Osteocyte (in vitro differentiated cells): ENCODE measurements around the gene CDH4. TPM values are rescaled to one million over a fixed set of nuclear protein-coding genes. Genes with fewer than 3 reads are reported as not detected.

Experiments used
- DNase-seq: peaks from one replicate; pipeline ENCODE4 v3.0.0; 2021; ENCODE audit warnings: mixed read lengths; ENCODE audit not compliant: unreplicated experiment; ENCODE audit errors: extremely low spot score
- H3K27ac Mint-ChIP-seq: one replicate; pipeline ENCODE4 v1.8.0; 2021; ENCODE audit warnings: mild to moderate bottlenecking, mixed read lengths; ENCODE audit not compliant: unreplicated experiment
- H3K27me3 Mint-ChIP-seq: one replicate; pipeline ENCODE4 v1.8.0; 2021; ENCODE audit warnings: mixed read lengths; ENCODE audit not compliant: unreplicated experiment
- H3K36me3 Mint-ChIP-seq: one replicate; pipeline ENCODE4 v1.8.0; 2021; ENCODE audit warnings: mixed read lengths; ENCODE audit not compliant: unreplicated experiment
- H3K4me1 Mint-ChIP-seq: one replicate; pipeline ENCODE4 v1.8.0; 2021; ENCODE audit warnings: mixed read lengths; ENCODE audit not compliant: unreplicated experiment
- H3K4me3 Mint-ChIP-seq: one replicate; pipeline ENCODE4 v1.8.0; 2021; ENCODE audit warnings: mild to moderate bottlenecking, moderate library complexity, mixed read lengths; ENCODE audit not compliant: unreplicated experiment
- H3K9me3 Mint-ChIP-seq: one replicate; pipeline ENCODE4 v1.8.0; 2021; ENCODE audit warnings: mixed read lengths; ENCODE audit not compliant: unreplicated experiment
- total RNA-seq: library from RNA; stranded (reverse); gene quantifications from 2 replicates; pipeline ENCODE4 v1.2.1, GENCODE V29; 2021
- TF ChIP-seq, protein P1 (sequence below): fragments of 200-600 bp; sonication (generic); IDR thresholded peaks from 2 replicates; pipeline ENCODE4 v1.5.0; 2021; ENCODE audit warnings: antibody characterized with exemption, mild to moderate bottlenecking, moderate library complexity

CDH4 gene
- total RNA-seq, 1 donor from 2014 or later: 1.3 TPM

DNA sequence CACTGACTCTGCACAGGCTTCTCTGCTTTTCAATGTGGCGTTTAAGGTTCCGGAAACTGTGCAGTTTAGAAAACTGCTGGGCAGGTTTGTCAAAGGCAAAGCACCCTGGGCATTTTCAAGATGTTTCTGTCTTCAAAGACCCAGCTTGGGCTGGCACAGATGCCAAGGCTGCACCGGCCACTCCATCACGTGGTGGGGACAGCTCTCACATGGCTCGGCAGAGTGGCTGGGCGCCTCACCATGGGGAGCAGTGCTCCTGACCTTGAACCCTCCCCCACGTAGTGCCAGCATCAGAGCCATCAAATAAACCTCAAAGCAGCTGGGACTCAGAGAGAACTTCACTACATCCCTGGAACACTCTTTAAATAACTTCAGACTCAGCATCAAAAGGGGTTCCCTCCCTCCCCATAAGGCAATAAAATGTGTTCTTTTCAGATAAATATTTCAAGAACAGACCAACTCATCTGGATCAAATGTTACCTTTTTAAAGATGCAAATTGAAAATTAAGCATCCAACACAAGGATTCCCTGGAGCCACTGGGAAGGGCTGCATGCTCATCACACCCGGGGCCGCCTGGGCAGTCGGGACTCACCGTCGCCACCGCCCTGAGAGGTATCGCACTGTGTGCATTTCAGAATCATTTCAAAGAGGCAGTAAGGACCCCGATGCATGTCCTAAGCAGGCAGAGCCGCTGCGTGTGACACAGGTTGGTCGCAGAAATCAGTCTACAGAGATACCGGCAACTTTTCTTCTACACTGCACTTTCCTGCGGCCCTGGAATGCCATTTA, 157.1 kb downstream of the CDH4 start:
- Mint-ChIP-seq H3K36me3 (no peaks in the 10 kb centered on the region), H3K4me1 (no peaks in the 10 kb centered on the region), H3K27ac (no peak overlapping the region), H3K27me3 (no peaks in the 10 kb centered on the region), H3K4me3 (no peak overlapping the region), H3K9me3 (peaks cover 10% of the 10 kb centered on the region)
- TF ChIP-seq, protein P1, sequence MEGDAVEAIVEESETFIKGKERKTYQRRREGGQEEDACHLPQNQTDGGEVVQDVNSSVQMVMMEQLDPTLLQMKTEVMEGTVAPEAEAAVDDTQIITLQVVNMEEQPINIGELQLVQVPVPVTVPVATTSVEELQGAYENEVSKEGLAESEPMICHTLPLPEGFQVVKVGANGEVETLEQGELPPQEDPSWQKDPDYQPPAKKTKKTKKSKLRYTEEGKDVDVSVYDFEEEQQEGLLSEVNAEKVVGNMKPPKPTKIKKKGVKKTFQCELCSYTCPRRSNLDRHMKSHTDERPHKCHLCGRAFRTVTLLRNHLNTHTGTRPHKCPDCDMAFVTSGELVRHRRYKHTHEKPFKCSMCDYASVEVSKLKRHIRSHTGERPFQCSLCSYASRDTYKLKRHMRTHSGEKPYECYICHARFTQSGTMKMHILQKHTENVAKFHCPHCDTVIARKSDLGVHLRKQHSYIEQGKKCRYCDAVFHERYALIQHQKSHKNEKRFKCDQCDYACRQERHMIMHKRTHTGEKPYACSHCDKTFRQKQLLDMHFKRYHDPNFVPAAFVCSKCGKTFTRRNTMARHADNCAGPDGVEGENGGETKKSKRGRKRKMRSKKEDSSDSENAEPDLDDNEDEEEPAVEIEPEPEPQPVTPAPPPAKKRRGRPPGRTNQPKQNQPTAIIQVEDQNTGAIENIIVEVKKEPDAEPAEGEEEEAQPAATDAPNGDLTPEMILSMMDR: no peak
- DNase-seq: no peak

DNA sequence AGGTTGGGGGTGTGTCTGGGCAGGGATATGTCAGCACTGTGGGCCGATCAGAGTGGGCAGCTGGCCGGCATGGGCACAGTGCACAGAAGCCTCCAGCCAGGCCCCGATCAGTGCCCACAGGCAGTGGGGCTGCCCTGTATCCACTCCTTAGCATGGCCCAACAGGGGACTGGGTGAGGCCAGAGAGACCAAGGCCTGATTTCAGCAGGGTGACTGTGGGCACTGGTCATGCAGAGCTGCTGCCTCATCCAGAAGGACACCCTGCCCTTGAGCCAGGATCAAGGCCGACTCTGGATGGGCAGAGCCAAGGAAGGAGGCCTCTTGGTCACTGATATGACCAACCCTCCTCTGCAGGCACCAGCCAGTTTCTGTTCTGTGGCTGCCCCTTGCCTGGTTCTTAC, 159.7 kb downstream of the CDH4 start:
- H3K9me3 Mint-ChIP-seq: peaks cover 10% of the 10 kb centered on the region
- peaks cover 2% of the 10 kb centered on the region for H3K27me3 Mint-ChIP-seq
- H3K4me3 Mint-ChIP-seq: no peak overlapping the region
- H3K27ac Mint-ChIP-seq: no peak overlapping the region
- no peaks in the 10 kb centered on the region for H3K4me1 Mint-ChIP-seq
- TF ChIP-seq, protein P1: no peak
- no peaks in the 10 kb centered on the region for H3K36me3 Mint-ChIP-seq
- DNase-seq: no peak

DNA sequence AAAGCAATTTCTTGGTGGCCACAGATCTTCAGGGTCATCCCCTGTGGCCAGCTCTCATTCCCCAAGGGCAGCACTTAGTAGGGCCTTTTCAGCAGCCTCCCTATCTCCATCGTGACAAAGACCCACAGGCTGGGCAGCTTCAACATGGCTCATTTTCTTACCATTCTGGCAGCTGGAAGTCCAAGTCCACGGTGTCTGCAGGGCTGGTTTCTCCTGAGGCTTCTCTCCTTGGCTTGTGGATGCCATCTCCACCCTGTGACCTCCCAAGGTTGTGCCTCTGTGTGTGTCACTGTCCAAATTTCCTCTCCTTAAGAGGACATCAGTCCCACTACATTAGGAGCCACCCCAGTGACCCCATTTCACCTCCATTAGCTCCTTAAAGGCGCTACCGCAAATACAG, 161.7 kb downstream of the CDH4 start:
- Mint-ChIP-seq H3K9me3 (peaks cover 4% of the 10 kb centered on the region), H3K27me3 (peaks cover 2% of the 10 kb centered on the region)

GRCh38 chr20:61414455-61414991, 162.5 kb downstream of the CDH4 start:
- TF ChIP-seq, protein P1: no peak
- Mint-ChIP-seq H3K4me3 (no peak overlapping the region), H3K27me3 (peaks cover 2% of the 10 kb centered on the region), H3K4me1 (no peaks in the 10 kb centered on the region), H3K36me3 (no peaks in the 10 kb centered on the region), H3K9me3 (peaks cover 4% of the 10 kb centered on the region), H3K27ac (no peak overlapping the region)
- no peak for DNase-seq

More for the DNA sequence above, 161.7 kb downstream of the CDH4 start:
- Mint-ChIP-seq H3K36me3 (no peaks in the 10 kb centered on the region), H3K4me1 (no peaks in the 10 kb centered on the region), H3K27ac (no peak overlapping the region), H3K4me3 (no peak overlapping the region)
- DNase-seq: no peak
- TF ChIP-seq, protein P1: no peak

GRCh38 chr20:61416546-61416945, 164.5 kb downstream of the CDH4 start:
- peaks cover 2% of the 10 kb centered on the region for H3K27me3 Mint-ChIP-seq
- no peak overlapping the region for H3K4me3 Mint-ChIP-seq

More at GRCh38 chr20:61416546-61416945, 164.5 kb downstream of the CDH4 start:
- Mint-ChIP-seq H3K4me1 (no peaks in the 10 kb centered on the region), H3K9me3 (peaks cover 4% of the 10 kb centered on the region), H3K36me3 (no peaks in the 10 kb centered on the region), H3K27ac (no peak overlapping the region)
- TF ChIP-seq, protein P1: no peak
- no peak for DNase-seq
